ENCODE measurements around the gene ENTPD6. TPM values are rescaled to one million over a fixed set of nuclear protein-coding genes. Genes with fewer than 3 reads are reported as not detected.

The ENTPD6 gene
- total and polyA plus RNA-seq, 4 experiments from 2014 or later = 42.1 to 94.3 (median 68.0) TPM

DNA sequence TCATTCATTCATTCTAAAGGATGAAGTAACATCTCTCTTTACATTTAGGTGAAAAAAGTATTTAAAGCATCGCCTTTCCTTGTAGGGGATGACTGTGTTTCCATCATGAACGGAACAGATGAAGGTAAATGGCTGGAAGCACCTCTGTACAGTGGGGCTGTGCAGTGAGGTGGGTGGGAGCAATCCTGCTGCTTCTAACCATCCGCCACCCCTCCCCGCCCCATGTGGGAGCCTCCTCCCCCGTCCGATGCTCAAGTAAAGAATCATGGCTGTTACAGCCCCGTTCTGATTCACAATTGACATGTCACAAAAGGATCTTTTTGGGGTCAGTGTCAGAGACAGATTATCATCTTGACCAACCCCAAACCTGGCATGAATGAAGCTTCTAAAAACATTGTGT lies 19.3 kb downstream of the ENTPD6 start:
- no peaks in the 10 kb centered on the region for H3K4me1 Mint-ChIP-seq
- peaks cover 28% of the 10 kb centered on the region for H3K36me3 ChIP-seq (ENCODE audit: insufficient read depth, low read length)
- H3K27me3 Mint-ChIP-seq = no peaks in the 10 kb centered on the region
- no peak for DNase-seq
- H3K36me3 Mint-ChIP-seq = peaks cover 27 to 76% of the 10 kb centered on the region in 2 donors
- no peak overlapping the region for H3K4me3 ChIP-seq (ENCODE audit: low read length in 2 of 2)
- H3K9me3 ChIP-seq (ENCODE audit: control insufficient read depth in 1 of 2, low read length in 2 of 2) = no peaks in the 10 kb centered on the region
- intact Hi-C loops (cut with micrococcal nuclease) = no loop called here
- H3K27ac ChIP-seq (ENCODE audit: low read depth, low read length) = no peak overlapping the region
- H3K4me3 Mint-ChIP-seq = no peak overlapping the region
- no peaks in the 10 kb centered on the region for H3K9me3 Mint-ChIP-seq
- no peak overlapping the region for H3K27ac Mint-ChIP-seq
- ChIA-PET POLR2A (ENCODE audit: partially characterized antibody) (no interaction called here), CTCF (ENCODE audit: partially characterized antibody) (no interaction called here)
- no peaks in the 10 kb centered on the region for H3K4me1 ChIP-seq (ENCODE audit: insufficient read depth, low read length)
- no peaks in the 10 kb centered on the region for H3K27me3 ChIP-seq (ENCODE audit: insufficient read depth, low read length)

DNA sequence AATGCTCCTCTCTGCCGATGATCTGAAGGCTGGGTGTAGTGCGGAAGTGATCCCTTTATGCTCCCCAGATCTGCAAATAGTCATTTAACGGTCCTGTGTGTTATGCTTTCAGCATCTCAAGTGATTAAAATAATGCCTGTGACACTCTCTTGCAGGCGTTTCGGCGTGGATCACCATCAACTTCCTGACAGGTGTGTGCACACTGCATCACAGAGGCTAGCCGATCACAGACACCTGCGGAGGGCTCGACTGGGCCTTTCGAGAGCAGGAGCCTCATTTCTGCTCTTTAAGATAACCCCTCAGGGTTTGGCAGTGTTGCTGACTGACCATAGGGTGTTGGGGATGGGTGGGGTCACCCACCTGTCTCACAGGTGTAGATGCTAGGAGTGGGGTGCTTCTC lies 20.0 kb downstream of the ENTPD6 start:
- intact Hi-C loops (cut with micrococcal nuclease) = no loop called here
- POLR2A ChIA-PET (ENCODE audit: partially characterized antibody) = no interaction called here
- Mint-ChIP-seq H3K4me3 (no peak overlapping the region), H3K4me1 (no peaks in the 10 kb centered on the region), H3K9me3 (no peaks in the 10 kb centered on the region), H3K36me3 (peaks cover 25 to 78% of the 10 kb centered on the region in 2 donors), H3K27ac (no peak overlapping the region), H3K27me3 (no peaks in the 10 kb centered on the region)
- CTCF ChIA-PET (ENCODE audit: partially characterized antibody) = no interaction called here
- no peak for DNase-seq
- Histone ChIP-seq H3K9me3 (ENCODE audit: control insufficient read depth in 1 of 2, low read length in 2 of 2) (no peaks in the 10 kb centered on the region), H3K4me3 (ENCODE audit: low read length in 2 of 2) (no peak overlapping the region), H3K27ac (ENCODE audit: low read depth, low read length) (no peak overlapping the region), H3K4me1 (ENCODE audit: insufficient read depth, low read length) (no peaks in the 10 kb centered on the region), H3K27me3 (ENCODE audit: insufficient read depth, low read length) (no peaks in the 10 kb centered on the region), H3K36me3 (ENCODE audit: insufficient read depth, low read length) (peaks cover 28% of the 10 kb centered on the region)

DNA sequence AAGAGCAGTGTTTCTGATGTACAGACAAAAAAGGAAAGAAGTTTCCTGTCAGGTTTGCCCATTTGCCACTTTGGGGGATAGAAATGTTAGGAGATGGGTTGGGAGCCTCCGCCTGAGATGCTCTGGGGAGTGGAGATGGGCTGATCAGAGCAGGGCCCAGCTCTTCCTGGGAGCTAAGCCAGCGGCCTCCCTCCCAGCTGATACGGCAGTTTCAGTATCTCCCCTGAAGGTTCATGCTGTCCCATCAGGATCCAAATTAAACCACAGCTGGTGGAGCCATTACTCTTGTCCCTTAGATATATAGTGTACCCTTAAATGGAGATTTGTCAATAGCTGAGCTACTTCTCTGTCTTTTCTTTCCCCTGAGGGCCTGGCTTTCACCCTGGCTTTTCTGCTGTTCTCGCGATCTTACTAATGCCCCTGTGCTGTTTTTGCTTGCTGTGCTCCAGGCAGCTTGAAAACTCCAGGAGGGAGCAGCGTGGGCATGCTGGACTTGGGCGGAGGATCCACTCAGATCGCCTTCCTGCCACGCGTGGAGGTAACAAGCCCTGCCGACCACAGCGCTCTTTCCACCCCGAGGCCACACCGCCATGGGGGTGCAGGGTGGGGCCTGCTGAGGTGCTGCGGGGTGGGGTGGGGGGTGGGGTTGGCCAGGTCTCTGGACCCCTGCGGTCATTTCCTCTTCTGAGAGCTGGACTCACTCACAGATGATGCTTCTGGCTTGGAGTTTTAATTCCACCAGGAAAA lies 20.9 kb downstream of the ENTPD6 start:
- Mint-ChIP-seq H3K9me3 (no peaks in the 10 kb centered on the region), H3K4me1 (no peaks in the 10 kb centered on the region), H3K27me3 (no peaks in the 10 kb centered on the region), H3K27ac (peak overlapping the region in 1 of 7 donors; percentile 31), H3K36me3 (peaks cover 23 to 75% of the 10 kb centered on the region in 2 donors), H3K4me3 (no peak overlapping the region)
- Histone ChIP-seq H3K27ac (ENCODE audit: low read depth, low read length) (no peak overlapping the region), H3K4me3 (ENCODE audit: low read length in 2 of 2) (no peak overlapping the region), H3K36me3 (ENCODE audit: insufficient read depth, low read length) (peaks cover 28% of the 10 kb centered on the region), H3K4me1 (ENCODE audit: insufficient read depth, low read length) (no peaks in the 10 kb centered on the region), H3K9me3 (ENCODE audit: control insufficient read depth in 1 of 2, low read length in 2 of 2) (no peaks in the 10 kb centered on the region), H3K27me3 (ENCODE audit: insufficient read depth, low read length) (no peaks in the 10 kb centered on the region)
- ChIA-PET POLR2A (ENCODE audit: partially characterized antibody) (no interaction called here), CTCF (ENCODE audit: partially characterized antibody) (interaction anchor here (0.8 kb wide), 1 partner anchor 126 kb away, joined by 5 read pairs; no protein-coding TSS in a partner anchor)
- DNase-seq = no peak
- intact Hi-C loops (cut with micrococcal nuclease) = no loop called here

DNA sequence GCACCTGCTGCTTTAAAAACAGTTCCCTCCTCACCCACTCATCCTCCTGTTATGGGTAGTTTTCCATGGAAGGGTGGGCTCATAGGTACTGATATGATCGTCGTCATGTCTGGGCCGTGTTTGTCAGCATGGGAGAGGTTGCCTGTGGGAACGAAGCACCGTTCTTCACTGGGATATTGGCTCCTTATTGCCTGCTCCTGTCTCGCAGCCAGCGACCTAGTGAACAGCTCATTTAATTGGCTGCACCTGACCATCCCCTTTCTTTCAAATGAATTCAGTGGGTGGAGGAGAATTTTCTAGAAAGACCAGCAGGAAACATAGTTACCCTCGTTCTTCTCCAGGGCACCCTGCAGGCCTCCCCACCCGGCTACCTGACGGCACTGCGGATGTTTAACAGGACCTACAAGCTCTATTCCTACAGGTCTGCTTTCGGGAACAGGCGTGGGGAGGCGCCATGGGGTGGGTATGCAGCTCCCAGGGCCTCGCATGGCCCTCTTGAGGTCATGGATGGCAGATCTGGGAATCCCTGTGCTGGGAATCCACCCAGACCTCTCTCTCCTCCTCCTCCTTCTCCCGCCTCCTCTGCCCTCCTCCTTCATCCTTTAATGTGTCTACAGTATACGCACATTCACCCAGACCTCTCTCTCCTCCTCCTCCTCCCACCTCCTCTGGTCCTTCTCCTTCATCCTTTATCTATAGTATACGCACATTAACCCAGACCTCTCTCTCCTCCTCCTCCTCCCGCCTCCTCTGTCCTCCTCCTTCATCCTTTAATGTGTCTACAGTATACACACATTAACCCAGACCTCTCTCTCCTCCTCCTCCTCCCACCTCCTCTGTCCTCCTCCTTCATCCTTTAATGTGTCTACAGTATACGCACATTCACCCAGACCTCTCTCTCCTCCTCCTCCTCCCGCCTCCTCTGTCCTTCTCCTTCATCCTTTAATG lies 21.9 kb downstream of the ENTPD6 start:
- Histone ChIP-seq H3K36me3 (ENCODE audit: insufficient read depth, low read length) (peaks cover 20% of the 10 kb centered on the region), H3K27me3 (ENCODE audit: insufficient read depth, low read length) (no peaks in the 10 kb centered on the region), H3K4me3 (ENCODE audit: low read length in 2 of 2) (no peak overlapping the region), H3K9me3 (ENCODE audit: control insufficient read depth in 1 of 2, low read length in 2 of 2) (no peaks in the 10 kb centered on the region), H3K4me1 (ENCODE audit: insufficient read depth, low read length) (no peaks in the 10 kb centered on the region), H3K27ac (ENCODE audit: low read depth, low read length) (no peak overlapping the region)
- Mint-ChIP-seq H3K27me3 (no peaks in the 10 kb centered on the region), H3K4me3 (no peak overlapping the region), H3K36me3 (peaks cover 19 to 70% of the 10 kb centered on the region in 2 donors), H3K9me3 (no peaks in the 10 kb centered on the region), H3K27ac (peak overlapping the region in 2 of 7 donors; percentile 13 to 25), H3K4me1 (peaks cover 0 to 3% (median 0%) of the 10 kb centered on the region in 4 donors)
- intact Hi-C loops (cut with micrococcal nuclease) = no loop called here
- DNase-seq = no peak
- ChIA-PET POLR2A (ENCODE audit: partially characterized antibody) (no interaction called here), CTCF (ENCODE audit: partially characterized antibody) (interaction anchor here (0.8 kb wide), 1 partner anchor 127 kb away, joined by 5 read pairs; no protein-coding TSS in a partner anchor)

DNA sequence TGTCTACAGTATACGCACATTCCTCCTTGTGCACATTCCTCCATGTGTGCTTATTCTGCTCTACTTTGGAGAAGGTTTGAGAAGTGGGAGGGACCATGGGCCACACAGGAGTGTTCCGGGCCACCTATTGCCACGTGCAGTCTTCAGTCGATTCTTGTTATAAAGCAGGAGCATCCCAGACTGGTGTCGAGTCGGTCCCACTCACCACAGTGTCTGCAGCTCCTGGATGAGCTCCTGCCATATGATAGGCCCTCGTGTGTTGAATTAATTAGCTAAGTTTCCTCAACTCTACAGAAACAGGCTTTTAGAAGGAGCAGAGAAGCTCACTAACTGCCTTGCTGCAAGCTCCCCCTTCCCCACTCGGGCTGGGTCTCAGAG lies 22.6 kb downstream of the ENTPD6 start:
- H3K36me3 Mint-ChIP-seq = peaks cover 19 to 68% of the 10 kb centered on the region in 2 donors
- no peaks in the 10 kb centered on the region for H3K27me3 Mint-ChIP-seq
- POLR2A ChIA-PET (ENCODE audit: partially characterized antibody) = no interaction called here
- intact Hi-C loops (cut with micrococcal nuclease) = no loop called here
- CTCF ChIA-PET (ENCODE audit: partially characterized antibody) = no interaction called here
- no peak overlapping the region for H3K4me3 ChIP-seq (ENCODE audit: low read length in 2 of 2)
- no peaks in the 10 kb centered on the region for H3K27me3 ChIP-seq (ENCODE audit: insufficient read depth, low read length)
- peak overlapping the region in 1 of 7 donors; percentile 13 for H3K27ac Mint-ChIP-seq
- no peaks in the 10 kb centered on the region for H3K9me3 ChIP-seq (ENCODE audit: control insufficient read depth in 1 of 2, low read length in 2 of 2)
- H3K9me3 Mint-ChIP-seq = no peaks in the 10 kb centered on the region
- H3K4me1 ChIP-seq (ENCODE audit: insufficient read depth, low read length) = no peaks in the 10 kb centered on the region
- DNase-seq = no peak
- H3K4me3 Mint-ChIP-seq = no peak overlapping the region
- H3K27ac ChIP-seq (ENCODE audit: low read depth, low read length) = no peak overlapping the region
- peaks cover 0 to 3% (median 0%) of the 10 kb centered on the region in 4 donors for H3K4me1 Mint-ChIP-seq
- H3K36me3 ChIP-seq (ENCODE audit: insufficient read depth, low read length) = peaks cover 20% of the 10 kb centered on the region

DNA sequence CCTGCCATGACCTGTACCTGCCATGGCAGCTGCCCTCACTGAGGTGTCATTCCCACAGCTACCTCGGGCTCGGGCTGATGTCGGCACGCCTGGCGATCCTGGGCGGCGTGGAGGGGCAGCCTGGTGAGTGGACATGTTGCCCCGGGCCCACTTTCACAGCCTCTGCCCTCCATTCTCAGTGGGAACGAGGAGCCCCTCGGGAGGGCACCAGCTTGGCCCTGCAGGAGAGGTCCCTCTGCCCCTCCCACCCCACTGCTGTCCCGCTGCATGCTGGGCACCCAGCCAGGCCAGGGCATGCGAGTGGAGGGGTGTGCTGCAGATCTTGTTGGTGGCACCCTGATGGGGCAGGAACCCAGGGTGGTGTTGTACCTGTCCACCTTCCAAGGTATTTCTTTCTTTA lies 23.0 kb downstream of the ENTPD6 start:
- peaks cover 19 to 64% of the 10 kb centered on the region in 2 donors for H3K36me3 Mint-ChIP-seq
- no peak overlapping the region for H3K4me3 Mint-ChIP-seq
- POLR2A ChIA-PET (ENCODE audit: partially characterized antibody) = no interaction called here
- no peaks in the 10 kb centered on the region for H3K27me3 Mint-ChIP-seq
- H3K27ac Mint-ChIP-seq = no peak overlapping the region
- Histone ChIP-seq H3K4me1 (ENCODE audit: insufficient read depth, low read length) (no peaks in the 10 kb centered on the region), H3K27me3 (ENCODE audit: insufficient read depth, low read length) (no peaks in the 10 kb centered on the region), H3K36me3 (ENCODE audit: insufficient read depth, low read length) (peaks cover 20% of the 10 kb centered on the region), H3K4me3 (ENCODE audit: low read length in 2 of 2) (no peak overlapping the region), H3K9me3 (ENCODE audit: control insufficient read depth in 1 of 2, low read length in 2 of 2) (no peaks in the 10 kb centered on the region), H3K27ac (ENCODE audit: low read depth, low read length) (no peak overlapping the region)
- DNase-seq = no peak
- peaks cover 0 to 3% (median 0%) of the 10 kb centered on the region in 4 donors for H3K4me1 Mint-ChIP-seq
- intact Hi-C loops (cut with micrococcal nuclease) = no loop called here
- CTCF ChIA-PET (ENCODE audit: partially characterized antibody) = interaction anchor here (0.9 kb wide), 1 partner anchor 114 kb away, joined by 3 read pairs; no protein-coding TSS in a partner anchor
- H3K9me3 Mint-ChIP-seq = no peaks in the 10 kb centered on the region

DNA sequence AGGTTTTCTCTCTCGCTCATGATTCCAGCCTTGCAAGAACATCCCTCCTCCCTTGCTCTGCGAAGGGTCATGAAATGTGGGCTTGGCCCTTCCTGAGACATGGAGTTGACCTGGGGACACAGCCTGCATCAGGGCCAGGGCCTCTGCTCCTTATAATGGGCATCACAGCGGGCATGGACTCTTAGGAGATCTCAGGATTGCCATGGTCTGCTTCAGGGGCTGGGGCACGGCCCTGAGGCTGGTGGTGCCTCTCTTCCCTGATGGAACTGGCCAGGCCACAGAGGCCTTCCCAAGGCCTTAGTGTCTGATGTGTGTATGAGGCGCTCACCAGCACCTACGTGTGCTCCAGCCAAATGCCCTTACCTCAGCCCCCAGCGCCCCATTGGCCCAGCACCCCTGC lies 23.9 kb downstream of the ENTPD6 start:
- Mint-ChIP-seq H3K27ac (peak overlapping the region in 4 of 7 donors; percentile 6 to 55 (median 18)), H3K4me3 (no peak overlapping the region)

More for the DNA sequence above, 23.9 kb downstream of the ENTPD6 start:
- no peaks in the 10 kb centered on the region for H3K27me3 Mint-ChIP-seq
- no peaks in the 10 kb centered on the region for H3K27me3 ChIP-seq (ENCODE audit: insufficient read depth, low read length)
- POLR2A ChIA-PET (ENCODE audit: partially characterized antibody) = no interaction called here
- H3K9me3 ChIP-seq (ENCODE audit: control insufficient read depth in 1 of 2, low read length in 2 of 2) = no peaks in the 10 kb centered on the region
- no peak for DNase-seq
- peaks cover 19 to 57% of the 10 kb centered on the region in 2 donors for H3K36me3 Mint-ChIP-seq
- intact Hi-C loops (cut with micrococcal nuclease) = no loop called here
- CTCF ChIA-PET (ENCODE audit: partially characterized antibody) = interaction anchor here (0.9 kb wide), 1 partner anchor 115 kb away, joined by 3 read pairs; no protein-coding TSS in a partner anchor
- no peak overlapping the region for H3K4me3 ChIP-seq (ENCODE audit: low read length in 2 of 2)
- peaks cover 20% of the 10 kb centered on the region for H3K36me3 ChIP-seq (ENCODE audit: insufficient read depth, low read length)
- peaks cover 0 to 3% (median 0%) of the 10 kb centered on the region in 4 donors for H3K4me1 Mint-ChIP-seq
- no peaks in the 10 kb centered on the region for H3K4me1 ChIP-seq (ENCODE audit: insufficient read depth, low read length)
- H3K9me3 Mint-ChIP-seq = no peaks in the 10 kb centered on the region
- H3K27ac ChIP-seq (ENCODE audit: low read depth, low read length) = no peak overlapping the region
